BJ (cell line): ENCODE results near the gene ZNF773. TPM values are rescaled to one million over a fixed set of nuclear protein-coding genes. Genes with fewer than 3 reads are reported as not detected.
"Not testable (repeated sequence)": the region's sequence is repeated elsewhere in the genome, so short reads cannot be mapped to it uniquely, and the experiment has no call there.

Experiments
- CTCF ChIA-PET: fragments of 350-600 bp; formaldehyde crosslinking; extraction: SDS; loops from one replicate; lab custom pipeline; 2021; ENCODE audit warnings: antibody characterized with exemption, inconsistent platforms; lab: Yijun Ruan, JAX
- POLR2A ChIA-PET: fragments of 300-600 bp; sonication (Branson Sonifier 250); formaldehyde crosslinking; extraction: SDS; loops from one replicate; lab custom pipeline; 2021; ENCODE audit warnings: antibody characterized with exemption; lab: Charles Lee
- DNase-seq: peaks from one replicate; pipeline ENCODE4 v3.0.0-alpha.2; 2011; ENCODE audit warnings: low read depth
- H3K27me3 ChIP-seq: 2 replicates; pipeline ENCODE4 v1.6.0; 2011; ENCODE audit warnings: low read length; ENCODE audit not compliant: control insufficient read depth, insufficient read depth
- H3K36me3 ChIP-seq: 2 replicates; pipeline ENCODE4 v1.5.1; 2011; ENCODE audit warnings: low read length; ENCODE audit not compliant: control insufficient read depth, insufficient read depth
- H3K4me3 ChIP-seq: 2 replicates; pipeline ENCODE4 v1.5.1; 2011; ENCODE audit warnings: low read depth, mild to moderate bottlenecking, control low read depth, low read length
- CTCF ChIP-seq: IDR thresholded peaks from 2 replicates; pipeline ENCODE4 v1.5.1; 2011; ENCODE audit warnings: low read depth, mild to moderate bottlenecking, control low read depth, inconsistent platforms, low read length, moderate library complexity; ENCODE audit not compliant: insufficient read depth
- polyA plus RNA-seq: library from polyadenylated mRNA; depleted of rRNA; stranded (reverse); fragments of >200 nt; gene quantifications from 2 replicates; pipeline ENCODE4 v1.2.3, GENCODE V29; 2011

Gene ZNF773
- polyA plus RNA-seq, 1 experiment, result 13.0 TPM

GRCh38 chr19:57511484-57511883 is 11.7 kb downstream of the ZNF773 start:
- no peak for DNase-seq
- CTCF ChIA-PET, result no interaction called here
- POLR2A ChIA-PET, result no interaction called here
- Histone ChIP-seq H3K4me3 (no peak overlapping the region), H3K36me3 (peaks cover 14% of the 10 kb centered on the region), H3K27me3 (no peaks in the 10 kb centered on the region)
- no peak for TF ChIP-seq CTCF

DNA sequence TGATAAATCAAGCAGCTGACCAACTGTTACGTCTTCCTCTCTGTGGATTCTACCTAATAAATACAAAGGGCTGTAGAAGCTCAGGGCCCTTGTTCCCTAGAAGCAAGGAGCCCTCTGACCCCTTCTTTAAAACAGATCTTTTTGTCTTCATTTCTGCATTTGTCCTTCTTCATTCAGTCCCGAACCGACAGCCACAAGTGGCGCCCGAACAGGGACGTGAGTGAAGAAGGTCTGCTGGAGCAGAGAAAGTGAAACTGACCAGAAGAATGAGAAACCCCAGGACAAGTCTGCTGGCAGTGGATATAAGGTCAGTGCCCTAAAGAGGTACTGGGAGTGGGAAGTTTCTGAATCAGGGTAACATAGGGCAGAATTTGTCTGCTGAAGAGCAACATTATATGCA is 13.1 kb downstream of the ZNF773 start:
- ChIA-PET POLR2A (no interaction called here), CTCF (interaction anchor here (1.1 kb wide), 1 partner anchor 10 kb away, joined by 4 read pairs; no protein-coding TSS in a partner anchor)
- peaks cover 3% of the 10 kb centered on the region for H3K36me3 ChIP-seq
- TF ChIP-seq CTCF, result no peak
- H3K27me3 ChIP-seq, result no peaks in the 10 kb centered on the region
- DNase-seq, result no peak
- no peak overlapping the region for H3K4me3 ChIP-seq

- ChIA-PET CTCF (interaction anchor here (0.8 kb wide), 1 partner anchor 8 kb away, joined by 3 read pairs; no protein-coding TSS in a partner anchor), POLR2A (no interaction called here)
- Histone ChIP-seq H3K27me3 (no peaks in the 10 kb centered on the region), H3K36me3 (peaks cover 3% of the 10 kb centered on the region), H3K4me3 (no peak overlapping the region)
- no peak for DNase-seq
- TF ChIP-seq CTCF, result no peak
Observed at GRCh38 chr19:57515255-57515654, 15.5 kb downstream of the ZNF773 start.

DNA sequence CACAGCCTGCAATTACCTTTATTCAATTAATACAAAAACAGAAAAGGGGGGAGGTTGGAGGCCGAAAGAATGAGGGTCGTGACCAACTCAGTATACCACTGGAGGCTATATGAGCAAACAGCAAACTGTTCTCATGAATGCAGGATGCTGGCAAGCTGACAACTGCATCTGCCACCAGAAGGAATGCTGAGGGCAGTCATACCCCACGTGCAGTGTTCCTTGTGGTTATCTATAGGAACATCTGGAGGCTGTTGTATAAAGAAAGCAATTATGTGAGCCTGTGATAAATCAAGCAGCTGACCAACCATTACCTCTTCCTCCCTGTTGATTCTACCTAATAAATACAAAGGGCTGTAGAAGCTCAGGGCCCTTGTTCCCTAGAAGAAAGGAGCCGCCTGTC is 18.3 kb downstream of the ZNF773 start:
- POLR2A ChIA-PET, H3K4me3 ChIP-seq, CTCF ChIA-PET, H3K27me3 ChIP-seq, H3K36me3 ChIP-seq, DNase-seq: not testable (repeated sequence)

DNA sequence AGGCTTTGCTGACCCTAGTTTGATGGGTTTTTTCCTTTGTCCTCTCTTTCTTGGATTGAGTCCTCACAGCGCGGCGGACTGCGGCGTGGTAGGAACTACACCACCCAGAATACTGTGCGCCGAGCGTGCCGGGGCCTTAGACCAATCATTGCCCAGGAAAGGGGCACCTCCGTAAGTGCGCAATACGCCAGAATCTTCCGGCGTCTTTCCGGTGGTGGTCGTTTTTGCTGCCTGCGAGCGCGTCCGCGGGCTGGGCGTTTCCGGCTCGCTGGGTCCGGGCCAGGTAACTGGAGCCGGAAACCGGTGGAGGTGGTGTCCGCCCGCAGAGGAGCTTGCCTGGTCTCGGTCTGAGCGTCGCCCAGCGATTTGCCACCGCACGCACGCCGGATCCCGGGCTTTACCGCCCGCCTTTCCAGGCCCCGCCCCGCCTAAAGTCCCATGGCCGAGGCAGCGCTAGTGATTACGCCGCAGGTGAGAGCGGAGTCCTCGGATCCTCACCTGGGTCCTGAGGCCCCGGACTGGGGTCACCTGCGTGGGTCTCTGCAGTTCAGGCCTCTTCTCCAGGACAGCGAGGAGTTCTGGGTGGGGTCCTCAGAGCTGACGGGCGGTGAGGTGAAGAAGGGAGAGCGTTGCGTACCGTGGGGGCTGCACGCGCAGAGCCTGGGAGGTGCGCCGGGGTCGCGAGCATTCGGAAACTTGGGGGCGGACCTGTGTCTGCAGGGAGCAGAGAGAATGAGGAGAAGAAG is 27.6 kb downstream of the ZNF773 start, which contains the start of gene ZNF549:
Gene ZNF549 (plus strand): TSS at position 221 of the 746 bp plus-strand sequence. CDS start 218 bp downstream, at position 439.
- CTCF ChIA-PET, result no interaction called here
- TF ChIP-seq CTCF, result no peak
- Histone ChIP-seq H3K36me3 (no peaks in the 10 kb centered on the region; the same call in 1 of the 2 replicates), H3K4me3 (peak within 1 kb of the TSS; percentile 63), H3K27me3 (no peaks in the 10 kb centered on the region)
- POLR2A ChIA-PET, result no interaction called here
- DNase-seq, result peak; percentile 59
